Caki2 (cell line): ENCODE measurements around the gene CKM. TPM values are rescaled to one million over a fixed set of nuclear protein-coding genes. Genes with fewer than 3 reads are reported as not detected.
A peak's percentile ranks its signal among the peaks of the same experiment; 100 is the strongest.
"Not testable (repeated sequence)": the region's sequence is repeated elsewhere in the genome, so short reads cannot be mapped to it uniquely, and the experiment has no call there.

Experiments
- DNase-seq: peaks from one replicate; pipeline ENCODE4 v3.0.0-alpha.2; 2015; ENCODE audit warnings: low read depth
- in situ Hi-C: cut with HindIII; loops from 2 replicates; pipeline ENCODE4 v1.10.0; 2016; ENCODE audit warnings: low sequenced_read_pairs, low pct_unique_long_range_greater_than_20kb, mixed read lengths
- total RNA-seq: library from RNA; depleted of rRNA; stranded (reverse); fragments of >200 nt; shearing (Covaris generic); gene quantifications from 2 replicates; pipeline ENCODE4 v1.2.3, GENCODE V29; 2014; ENCODE audit warnings: low replicate concordance

CKM gene
- total RNA-seq, 1 experiment from 2014 or later = not detected

DNA sequence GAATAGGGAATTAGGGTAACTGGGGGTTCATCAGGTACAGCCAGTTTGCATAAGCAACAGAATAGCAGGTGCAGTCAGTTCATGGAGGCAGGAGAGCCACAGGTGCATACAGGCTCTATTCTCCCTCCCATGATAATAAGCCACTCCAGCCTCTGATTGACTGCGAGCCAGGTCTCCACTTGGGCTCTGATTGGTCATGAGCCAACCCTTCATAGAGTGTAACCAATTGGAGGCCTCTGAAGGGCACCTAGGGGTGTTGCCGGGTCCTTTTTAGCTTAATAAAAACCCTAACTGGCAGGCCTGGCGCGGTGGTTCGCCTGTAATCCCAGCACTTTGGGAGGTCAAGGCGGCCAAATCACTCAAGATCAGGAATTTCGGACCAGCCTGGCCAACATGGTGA, 8.7 kb upstream of the CKM start:
- in situ Hi-C loops = no loop called here
- DNase-seq = no peak

DNA sequence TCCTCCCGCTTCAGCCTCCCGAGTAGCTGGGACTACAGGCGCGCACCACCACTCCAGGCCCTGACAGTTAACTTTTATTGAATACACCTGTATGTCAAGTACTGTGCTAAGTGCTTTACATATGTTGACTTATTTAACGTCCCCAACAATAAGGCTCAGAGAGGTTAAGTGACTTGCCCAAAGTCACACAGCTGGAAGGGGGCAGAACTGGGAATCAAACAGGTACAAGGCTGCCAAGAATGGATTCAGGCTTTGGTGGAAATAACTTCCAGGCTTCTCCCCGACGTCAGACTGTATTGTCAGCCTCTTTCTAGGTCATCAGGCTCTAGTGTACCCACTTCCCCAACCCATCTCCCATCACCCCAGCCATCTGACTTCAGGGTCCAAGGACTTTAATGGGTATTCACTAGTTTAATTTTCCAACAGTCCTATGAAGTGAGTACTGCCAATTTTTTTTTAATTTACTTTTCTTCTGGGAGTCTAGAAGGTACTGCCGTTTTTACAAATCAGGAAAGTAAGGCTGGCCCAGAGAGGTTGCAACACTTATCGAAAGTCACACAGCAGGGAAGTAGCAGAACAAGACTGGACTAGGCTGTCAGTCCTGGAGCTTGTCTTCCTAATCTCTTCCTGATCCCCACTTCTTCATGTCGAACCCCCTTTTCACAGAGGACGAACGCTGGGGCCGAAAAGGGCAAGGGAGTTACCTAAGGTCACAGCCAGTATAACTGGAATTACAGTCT, 4.9 kb upstream of the CKM start:
- in situ Hi-C loops = no loop called here
- DNase-seq = no peak

- no peak for DNase-seq
- in situ Hi-C loops = no loop called here
Observed at GRCh38 chr19:45324349-45324907, 1.8 kb upstream of the CKM start.

DNA sequence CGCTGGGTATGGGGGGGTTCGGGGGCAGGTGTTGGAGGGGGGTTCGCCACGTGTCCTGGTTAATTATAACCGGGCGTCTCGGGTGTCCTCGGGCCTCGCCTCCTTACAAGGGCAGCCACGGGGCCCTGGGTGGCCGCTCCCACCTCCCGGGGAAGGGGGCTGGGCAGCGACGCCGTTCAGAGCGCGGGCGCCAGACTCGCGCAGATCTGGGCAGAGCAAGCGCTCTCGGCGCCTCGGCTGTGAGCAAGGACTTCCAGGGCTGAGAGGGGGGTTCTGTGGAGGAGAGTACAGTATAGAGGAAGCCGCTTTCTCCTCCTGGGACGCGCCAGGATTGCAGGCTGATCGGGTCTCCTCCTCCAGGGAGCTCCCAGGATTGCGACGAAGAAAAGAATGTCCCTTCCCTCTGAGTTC, 1.0 kb upstream of the CKM start:
- DNase-seq = no peak
- in situ Hi-C loops = no loop called here

GRCh38 chr19:45322311-45322710, 364 bp downstream of the CKM start:
- in situ Hi-C loops = no loop called here
- no peak for DNase-seq

DNA sequence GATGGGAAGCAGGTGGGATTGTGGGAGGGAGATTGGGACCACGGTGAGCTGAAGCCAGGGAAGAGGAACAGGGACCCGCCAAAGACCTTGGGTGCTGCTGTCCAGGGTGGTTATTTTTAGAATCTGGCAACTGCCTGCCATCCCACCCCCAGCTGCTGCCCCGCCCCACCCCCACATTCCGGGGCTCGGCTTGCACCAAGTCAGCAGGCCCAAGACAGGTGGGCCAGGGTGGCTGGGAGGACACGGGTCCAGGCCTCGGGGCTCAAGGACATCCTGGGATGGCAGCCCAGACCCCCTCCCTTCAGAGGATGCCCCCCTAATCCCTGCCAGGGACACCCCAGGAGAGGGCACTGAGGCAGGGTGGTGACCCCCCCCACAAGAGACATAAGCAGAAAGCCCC, 827 bp downstream of the CKM start:
- in situ Hi-C loops = no loop called here
- no peak for DNase-seq

DNA sequence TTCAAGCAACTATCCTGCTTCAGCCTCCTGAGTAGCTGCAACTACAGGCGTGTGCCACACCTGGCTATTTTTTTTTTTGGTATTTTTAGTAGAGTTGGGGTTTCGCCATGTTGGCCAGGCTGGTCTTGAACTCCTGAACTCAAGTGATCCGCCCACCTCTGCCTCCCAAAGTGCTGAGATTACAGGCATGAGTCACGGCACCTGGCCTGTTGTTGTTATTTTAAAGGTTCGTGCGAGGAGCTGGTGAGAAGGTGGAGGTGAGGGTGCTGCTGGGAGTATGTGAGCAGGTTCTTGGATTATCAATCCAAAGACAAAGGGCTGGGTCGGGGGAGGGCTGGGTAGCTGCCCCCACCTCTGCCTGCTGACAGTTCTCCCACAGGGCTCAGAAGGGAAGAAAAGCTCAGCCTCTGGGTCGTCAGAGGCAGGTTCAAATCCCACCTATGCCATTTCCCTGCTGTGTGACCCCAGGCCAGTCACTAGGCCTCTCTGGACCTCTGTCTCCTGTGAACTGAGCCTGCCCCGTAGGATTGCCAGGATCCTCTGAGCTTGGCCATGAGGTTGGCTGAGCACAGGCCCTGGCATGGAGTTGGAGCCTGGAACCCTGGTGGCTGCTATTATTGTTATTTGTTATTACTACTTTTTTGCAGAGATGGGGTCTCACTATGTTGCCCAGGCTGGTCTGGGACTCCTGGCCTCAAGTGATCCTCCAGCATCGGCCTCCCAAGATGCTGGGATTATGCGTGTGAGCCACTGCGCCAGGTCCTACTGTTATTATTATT, 1.5 kb downstream of the CKM start:
- in situ Hi-C loops = no loop called here
- no peak for DNase-seq

- no peak for DNase-seq
- in situ Hi-C loops = no loop called here
Observed at GRCh38 chr19:45315304-45315703, 7.4 kb downstream of the CKM start.

GRCh38 chr19:45314708-45315245, 7.9 kb downstream of the CKM start:
- DNase-seq = no peak

GRCh38 chr19:45312285-45312684, 10.4 kb downstream of the CKM start:
- in situ Hi-C loops, DNase-seq: not testable (repeated sequence)

More at GRCh38 chr19:45314708-45315245, 7.9 kb downstream of the CKM start:
- in situ Hi-C loops = no loop called here

- DNase-seq = no peak
- in situ Hi-C loops = no loop called here
Observed at GRCh38 chr19:45311621-45312020, 11.1 kb downstream of the CKM start.

DNA sequence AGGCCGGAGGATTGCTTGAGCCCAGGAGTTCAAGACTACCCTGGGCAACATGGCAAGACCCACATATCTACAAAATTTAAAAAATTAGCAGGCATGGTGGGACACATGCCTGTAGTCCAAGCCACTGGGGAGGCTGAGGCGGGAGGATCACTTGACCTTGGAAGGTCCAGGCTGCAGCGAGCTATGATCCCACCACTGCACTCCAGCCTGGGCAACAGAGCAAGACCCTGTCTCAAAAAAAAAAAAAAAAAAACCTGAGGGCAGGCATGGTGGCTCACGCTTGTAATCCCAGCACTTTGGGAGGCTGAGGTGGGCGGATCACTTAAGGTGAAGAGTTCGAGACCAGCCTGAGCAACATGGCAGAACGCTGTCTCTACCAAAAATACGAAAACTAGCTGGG, 13.4 kb downstream of the CKM start:
- DNase-seq, in situ Hi-C loops: not testable (repeated sequence)

DNA sequence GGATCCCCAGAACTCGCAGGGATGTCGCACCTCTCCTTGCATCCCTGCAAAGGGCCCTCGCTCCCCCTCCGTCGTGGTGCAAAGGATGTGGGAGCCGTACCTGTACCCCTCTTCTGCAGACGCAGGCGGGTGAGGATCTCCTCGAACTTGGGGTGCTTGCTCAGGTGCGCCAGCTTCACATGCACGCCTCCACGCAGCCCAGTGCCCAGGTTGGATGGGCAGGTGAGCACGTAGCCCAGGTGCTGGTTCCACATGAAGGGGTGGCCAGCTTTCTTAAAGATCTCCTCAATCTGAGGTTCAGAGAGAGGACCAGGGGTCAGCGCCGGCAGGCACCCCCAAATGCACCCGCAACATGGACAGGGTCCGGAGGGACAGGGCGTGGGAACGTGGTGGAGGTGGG, 15.3 kb downstream of the CKM start:
- DNase-seq = no peak
- in situ Hi-C loops = no loop called here

- peak; percentile 41 for DNase-seq
- in situ Hi-C loops = no loop called here
Observed at GRCh38 chr19:45306518-45307027, 16.1 kb downstream of the CKM start.

GRCh38 chr19:45306040-45306439, 16.6 kb downstream of the CKM start:
- DNase-seq = no peak

DNA sequence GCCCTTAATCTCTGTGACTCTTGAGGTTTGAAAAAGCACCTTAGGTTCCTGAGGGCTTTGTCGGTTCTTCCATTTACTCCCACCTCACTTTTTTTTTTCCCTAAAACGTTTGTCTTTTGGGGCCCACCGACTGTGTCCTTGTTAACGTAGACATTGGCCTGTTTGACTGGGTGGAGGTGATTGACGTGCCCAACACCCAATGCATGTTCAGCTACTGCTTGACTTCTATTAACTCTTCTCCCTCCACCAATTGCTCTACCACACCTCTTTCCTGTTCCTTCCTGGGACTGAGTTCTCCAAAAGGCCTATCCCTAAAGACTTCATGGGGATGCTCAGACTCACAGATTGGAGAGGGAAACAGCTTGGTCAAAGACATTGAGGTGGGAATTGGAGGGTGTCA, 17.3 kb downstream of the CKM start:
- in situ Hi-C loops = no loop called here
- DNase-seq = no peak

More at GRCh38 chr19:45306040-45306439, 16.6 kb downstream of the CKM start:
- in situ Hi-C loops = no loop called here

DNA sequence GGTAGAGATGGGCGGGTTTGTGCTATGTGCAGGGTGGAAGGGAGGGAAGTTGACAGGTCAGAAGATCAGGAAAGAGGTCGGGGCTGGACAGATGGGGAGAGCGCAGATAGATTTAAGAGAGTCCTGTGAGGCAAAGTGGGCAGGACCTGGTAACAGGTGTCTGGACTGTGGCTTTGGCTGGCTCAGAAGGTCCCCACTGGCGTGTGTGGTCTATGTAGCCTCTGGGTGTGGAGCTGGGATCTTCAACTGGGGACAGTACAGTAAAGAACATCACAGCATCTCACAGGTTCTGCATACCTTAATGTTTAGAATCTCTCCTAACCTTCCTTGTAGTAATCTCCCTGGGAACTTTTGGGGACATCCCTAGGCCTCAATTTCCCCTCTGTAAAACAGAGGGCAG, 17.7 kb downstream of the CKM start:
- in situ Hi-C loops = no loop called here
- no peak for DNase-seq

- in situ Hi-C loops = no loop called here
- DNase-seq = no peak
Observed at GRCh38 chr19:45304141-45304926, 18.3 kb downstream of the CKM start.
